ENCODE results near the gene OLFML2B.
"Not testable (repeated sequence)": the region's sequence is repeated elsewhere in the genome, so short reads cannot be mapped to it uniquely, and the experiment has no call there.

Gene OLFML2B

GRCh38 chr1:162033428-162033827 is 9.8 kb upstream of the OLFML2B start:
- no peak for DNase-seq

GRCh38 chr1:162030759-162031280 is 7.2 kb upstream of the OLFML2B start:
- DNase-seq, result no peak

- DNase-seq, result no peak
Observed at GRCh38 chr1:162029157-162029556, 5.5 kb upstream of the OLFML2B start.

- DNase-seq, result no peak
Observed at GRCh38 chr1:162028726-162029125, 5.1 kb upstream of the OLFML2B start.

- no peak for DNase-seq
Observed at GRCh38 chr1:162026881-162027280, 3.2 kb upstream of the OLFML2B start.

- no peak for DNase-seq
Observed at GRCh38 chr1:162025541-162025940, 1.9 kb upstream of the OLFML2B start.

- no peak for DNase-seq
Observed at GRCh38 chr1:162023181-162023546, 505 bp downstream of the OLFML2B start.

- no peak for DNase-seq
Observed at GRCh38 chr1:162022626-162023025, 1.0 kb downstream of the OLFML2B start.

GRCh38 chr1:162021124-162021523 is 2.5 kb downstream of the OLFML2B start:
- DNase-seq, result no peak

GRCh38 chr1:162020150-162020549 is 3.5 kb downstream of the OLFML2B start:
- no peak for DNase-seq

- no peak for DNase-seq
Observed at GRCh38 chr1:162019446-162019845, 4.2 kb downstream of the OLFML2B start.

- no peak for DNase-seq
Observed at GRCh38 chr1:162019006-162019405, 4.7 kb downstream of the OLFML2B start.

GRCh38 chr1:162018418-162018817 is 5.3 kb downstream of the OLFML2B start:
- no peak for DNase-seq

GRCh38 chr1:162017791-162018190 is 5.9 kb downstream of the OLFML2B start:
- not testable (repeated sequence) for DNase-seq

- no peak for DNase-seq
Observed at GRCh38 chr1:162016631-162017030, 7.0 kb downstream of the OLFML2B start.

GRCh38 chr1:162015196-162015595 is 8.5 kb downstream of the OLFML2B start:
- DNase-seq, result no peak

- DNase-seq, result no peak
Observed at GRCh38 chr1:162014202-162014601, 9.5 kb downstream of the OLFML2B start.

GRCh38 chr1:162013289-162013688 is 10.4 kb downstream of the OLFML2B start:
- DNase-seq, result no peak

GRCh38 chr1:162011337-162012012 is 12.2 kb downstream of the OLFML2B start:
- DNase-seq, result no peak

GRCh38 chr1:162010175-162010506 is 13.5 kb downstream of the OLFML2B start:
- no peak for DNase-seq

GRCh38 chr1:162009501-162010174 is 14.0 kb downstream of the OLFML2B start:
- no peak for DNase-seq

- no peak for DNase-seq
Observed at GRCh38 chr1:162008799-162009198, 14.9 kb downstream of the OLFML2B start.

- DNase-seq, result no peak
Observed at GRCh38 chr1:162007466-162007865, 16.2 kb downstream of the OLFML2B start.

GRCh38 chr1:162006081-162006480 is 17.6 kb downstream of the OLFML2B start:
- DNase-seq, result no peak

Data from activated CD4-positive, alpha-beta T cell treated with anti-CD3 and anti-CD28 coated beads, Interleukin-2, Interleukin-6, amounts not matched to agents 100 ng/mL and 50 ng/mL, durations not matched to agents 16 hours and 8 hours (primary cell).